Fibroblast of peridontal ligament (primary cell): Measurements from ENCODE around the gene INS.
"Not testable (repeated sequence)": the region's sequence is repeated elsewhere in the genome, so short reads cannot be mapped to it uniquely, and the experiment has no call there.

ENCODE experiments used
- DNase-seq: peaks from one replicate; pipeline ENCODE4 v3.0.0-alpha.2; 2010; ENCODE audit errors: extremely low read depth

INS gene

DNA sequence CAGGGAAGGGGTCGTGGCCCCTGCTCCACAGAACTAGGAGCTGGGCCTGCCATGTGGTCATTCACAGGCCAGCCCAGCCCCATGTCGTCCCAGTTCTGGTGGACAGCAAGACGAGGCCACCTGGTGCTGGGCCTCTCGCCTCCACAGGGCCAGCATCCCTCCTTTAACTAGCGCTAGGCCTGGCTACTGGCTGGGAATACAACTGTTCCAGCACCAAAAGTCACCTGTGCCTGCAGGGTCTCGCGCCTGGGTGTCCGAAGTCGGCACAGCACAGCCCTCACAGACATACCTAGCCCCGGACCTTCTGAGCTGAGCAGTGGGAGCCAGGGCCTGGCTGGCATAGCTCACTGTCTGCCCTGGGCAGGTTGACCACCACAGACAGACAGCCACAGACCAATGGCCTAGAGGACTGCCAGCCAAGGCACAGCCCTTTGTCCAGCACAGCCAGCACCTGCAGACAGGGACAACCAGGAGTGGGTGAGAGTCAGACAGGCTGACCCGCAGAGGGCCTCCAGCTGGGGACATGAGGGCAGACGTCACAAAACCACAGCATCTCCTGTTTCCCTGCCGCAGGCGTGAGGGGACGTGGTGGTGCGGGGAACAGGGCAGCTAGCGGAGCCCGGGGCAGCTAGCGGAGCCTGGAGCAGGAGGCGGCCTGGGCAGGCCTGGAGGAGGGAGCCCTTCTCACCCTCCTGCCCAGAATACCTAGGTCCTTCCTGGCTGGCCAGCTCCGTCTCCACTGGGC, 37.8 kb upstream of the INS start:
- no peak for DNase-seq

GRCh38 chr11:2197771-2198520, 36.9 kb upstream of the INS start:
- no peak for DNase-seq

GRCh38 chr11:2196970-2197770, 36.2 kb upstream of the INS start:
- DNase-seq = peak; percentile 45

DNA sequence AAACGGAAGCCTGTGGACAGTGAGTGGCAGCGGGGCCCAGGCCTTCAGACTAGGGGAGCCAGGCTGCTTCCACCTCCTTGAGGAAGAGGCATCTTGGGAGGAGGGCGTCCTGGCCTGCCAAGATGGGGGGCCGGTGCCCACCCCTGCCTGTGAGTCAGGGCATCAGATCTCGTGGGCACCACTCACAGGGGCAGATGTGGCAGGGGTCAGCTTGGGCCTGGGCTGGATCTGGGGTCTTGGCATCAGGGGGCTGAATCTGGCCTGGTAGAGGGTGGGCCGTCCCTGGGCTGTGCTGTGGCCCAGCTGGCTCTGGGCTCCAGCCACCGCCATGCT, 34.7 kb upstream of the INS start:
- DNase-seq = no peak

GRCh38 chr11:2194877-2195755, 34.1 kb upstream of the INS start:
- peak; percentile 1 for DNase-seq

- DNase-seq = not testable (repeated sequence)
Observed at GRCh38 chr11:2193888-2194595, 33.0 kb upstream of the INS start.

DNA sequence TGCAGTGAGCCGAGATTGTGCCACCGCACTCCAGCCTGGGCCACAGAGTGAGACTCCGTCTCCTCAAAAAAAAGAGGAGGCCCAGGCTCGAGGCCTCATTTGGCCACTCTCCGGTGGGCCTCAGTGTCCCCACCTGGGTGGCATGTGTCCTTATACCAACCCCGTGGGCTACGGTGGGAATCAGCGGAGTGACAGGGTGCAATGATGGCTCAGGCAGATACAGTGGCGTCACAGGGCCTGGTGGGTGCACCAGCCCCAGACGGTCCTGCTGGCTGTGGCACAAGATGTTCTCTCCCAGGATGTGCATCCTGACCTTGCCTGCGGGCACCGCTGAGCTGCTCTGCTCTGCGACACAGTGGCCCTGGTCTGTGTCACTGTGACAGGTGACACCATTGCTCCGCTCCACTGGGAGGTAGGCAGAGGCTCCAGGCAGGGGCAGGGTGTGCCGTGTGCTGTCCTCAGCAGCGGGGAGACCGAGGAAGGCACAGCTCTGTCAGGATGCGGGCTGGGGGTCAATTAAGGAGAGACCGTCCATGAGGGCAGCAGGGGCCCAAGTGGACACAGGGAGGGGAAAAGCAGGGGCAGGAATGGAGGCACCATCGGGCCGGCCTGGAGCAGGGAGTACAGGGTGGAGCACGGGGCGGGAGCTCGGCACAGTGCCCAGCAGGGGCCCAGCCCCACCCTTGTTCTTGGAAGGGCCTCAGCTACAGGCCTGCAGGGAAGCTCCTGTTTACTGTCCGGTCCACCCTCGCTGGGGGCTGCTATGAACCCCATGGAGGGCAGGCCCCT, 32.3 kb upstream of the INS start:
- DNase-seq = no peak

DNA sequence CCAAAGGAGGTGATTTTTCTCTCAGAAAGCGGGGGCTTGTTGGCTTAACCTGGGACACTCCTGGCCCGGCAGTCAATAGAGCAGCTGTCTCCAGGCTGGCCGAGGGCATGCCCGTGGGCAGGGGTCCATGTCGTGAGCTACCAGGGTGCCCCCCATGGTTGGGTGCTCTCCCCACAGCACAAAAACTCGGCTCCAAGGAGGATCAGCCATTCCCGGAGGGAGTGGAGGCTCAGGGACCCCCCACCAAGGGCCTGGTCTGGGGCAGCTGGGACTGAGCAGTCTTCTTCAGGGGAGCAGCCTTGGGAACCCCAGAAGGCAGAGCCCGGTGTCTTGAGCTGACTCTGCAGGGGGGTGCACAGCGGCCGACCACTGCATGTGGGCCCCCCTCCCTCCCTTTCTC, 31.4 kb upstream of the INS start:
- no peak for DNase-seq

- DNase-seq = no peak
Observed at GRCh38 chr11:2191883-2192282, 30.9 kb upstream of the INS start.

DNA sequence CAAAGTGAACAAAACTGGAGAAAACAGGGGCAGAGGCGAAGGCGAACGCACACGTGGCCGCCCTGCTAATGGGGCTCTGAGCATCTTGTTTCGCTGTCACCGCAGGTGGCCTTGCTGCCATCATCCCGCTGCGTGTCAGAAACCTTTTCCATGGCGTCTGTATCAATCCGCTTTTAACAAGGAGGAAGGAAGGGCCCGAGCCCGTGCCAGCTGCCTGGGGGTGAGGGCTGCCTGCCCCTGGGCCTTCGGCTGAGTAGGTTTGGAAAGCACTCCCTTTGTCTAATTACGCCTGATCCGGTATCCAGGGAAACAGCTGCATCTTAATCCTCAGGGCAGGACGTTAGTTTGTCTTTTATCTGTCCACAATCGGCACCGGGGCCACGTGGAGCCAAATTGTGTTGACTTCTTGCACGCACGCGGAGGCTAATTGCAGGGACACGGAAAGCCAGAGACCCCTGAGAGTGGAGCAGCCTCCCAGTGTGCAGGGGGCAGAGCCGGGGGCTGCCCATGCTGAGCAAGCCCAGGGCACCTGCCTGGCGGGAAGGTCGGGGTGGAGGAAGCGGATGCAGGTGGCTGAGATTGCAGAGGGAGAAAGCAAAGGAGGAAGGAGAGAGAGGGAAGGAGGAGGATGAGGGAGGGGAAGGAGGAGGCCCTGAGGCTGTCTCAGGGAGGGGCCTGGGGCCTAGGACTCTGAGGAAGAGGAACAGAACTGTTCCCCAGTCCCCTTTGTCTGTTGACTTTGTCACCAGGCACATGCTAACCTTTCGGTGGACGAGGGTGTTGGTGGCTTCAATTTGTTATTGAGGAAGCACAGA, 29.9 kb upstream of the INS start:
- no peak for DNase-seq

- no peak for DNase-seq
Observed at GRCh38 chr11:2189938-2190656, 29.1 kb upstream of the INS start.

- DNase-seq = no peak
Observed at GRCh38 chr11:2188745-2189144, 27.7 kb upstream of the INS start.

- no peak for DNase-seq
Observed at GRCh38 chr11:2187280-2187707, 26.3 kb upstream of the INS start.

DNA sequence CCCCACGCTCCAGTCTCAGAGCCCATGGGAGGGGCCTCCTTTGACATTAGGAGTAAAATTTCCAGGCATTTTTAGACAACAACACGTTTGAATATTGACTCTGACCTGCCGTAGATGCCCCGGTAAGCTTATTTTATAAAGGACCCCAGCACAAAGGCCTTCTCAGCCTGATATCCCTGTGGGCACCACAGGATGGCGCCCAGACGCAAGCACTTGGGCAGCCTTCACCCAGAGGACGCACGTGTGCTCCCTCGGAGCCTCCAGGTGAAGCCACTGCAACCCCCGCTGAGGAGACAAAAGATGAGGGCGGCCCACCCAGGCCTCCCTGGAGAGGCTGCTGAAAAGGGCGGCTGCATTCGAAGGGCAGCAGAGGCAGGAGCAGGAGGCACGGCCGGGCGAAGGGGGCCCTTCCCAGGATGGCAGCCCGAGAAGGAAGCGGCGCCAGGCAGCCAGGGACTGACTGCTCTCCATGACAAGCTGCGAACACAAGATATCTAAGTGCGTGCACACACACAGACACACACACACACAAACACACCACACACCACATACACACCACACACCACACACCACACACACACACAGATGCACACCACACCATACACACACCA, 25.8 kb upstream of the INS start:
- DNase-seq = no peak

- DNase-seq = no peak
Observed at GRCh38 chr11:2185324-2186085, 24.5 kb upstream of the INS start.

GRCh38 chr11:2182692-2183474, 21.9 kb upstream of the INS start:
- no peak for DNase-seq

- no peak for DNase-seq
Observed at GRCh38 chr11:2182075-2182474, 21.1 kb upstream of the INS start.
